ENCODE measurements around the gene NPSR1.
"Not testable (repeated sequence)": the region's sequence is repeated elsewhere in the genome, so short reads cannot be mapped to it uniquely, and the experiment has no call there.

Gene NPSR1

DNA sequence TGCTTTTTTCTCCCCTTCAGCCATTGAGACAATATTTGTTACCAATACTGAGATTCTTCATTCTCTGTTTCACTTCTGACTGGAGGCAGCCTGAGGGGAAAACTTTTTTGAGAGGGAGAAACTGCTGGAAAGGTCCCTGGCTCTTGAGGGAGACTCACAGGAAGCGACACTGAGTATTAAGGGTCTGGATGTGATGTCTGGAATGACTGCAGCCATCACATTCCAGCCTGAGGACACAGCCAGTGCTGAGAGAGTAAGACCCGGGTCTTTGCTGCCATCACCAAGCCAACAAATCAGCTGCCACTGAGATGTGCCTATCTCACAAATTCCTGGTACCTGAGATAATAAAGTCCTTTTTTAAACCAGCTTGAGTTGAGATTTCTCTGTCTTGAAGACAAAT is 221.9 kb downstream of the NPSR1 start:
- no peaks in the 10 kb centered on the region for H3K36me3 ChIP-seq (ENCODE audit: control insufficient read depth, insufficient read depth, low read length, severe bottlenecking)
- no peak for DNase-seq (ENCODE audit: low read depth)
- H3K9me3 ChIP-seq (ENCODE audit: control insufficient read depth, low read length), result peaks cover 31% of the 10 kb centered on the region
- H3K4me1 ChIP-seq (ENCODE audit: control insufficient read depth, insufficient read depth, low read length), result no peaks in the 10 kb centered on the region
- H3K9ac ChIP-seq (ENCODE audit: low read length), result no peak overlapping the region
- H3K27me3 ChIP-seq (replicated peaks; ENCODE audit: control insufficient read depth, insufficient read depth, low read length), result no peaks in the 10 kb centered on the region
- no peak overlapping the region for H3K4me3 ChIP-seq (ENCODE audit: low read length)

DNA sequence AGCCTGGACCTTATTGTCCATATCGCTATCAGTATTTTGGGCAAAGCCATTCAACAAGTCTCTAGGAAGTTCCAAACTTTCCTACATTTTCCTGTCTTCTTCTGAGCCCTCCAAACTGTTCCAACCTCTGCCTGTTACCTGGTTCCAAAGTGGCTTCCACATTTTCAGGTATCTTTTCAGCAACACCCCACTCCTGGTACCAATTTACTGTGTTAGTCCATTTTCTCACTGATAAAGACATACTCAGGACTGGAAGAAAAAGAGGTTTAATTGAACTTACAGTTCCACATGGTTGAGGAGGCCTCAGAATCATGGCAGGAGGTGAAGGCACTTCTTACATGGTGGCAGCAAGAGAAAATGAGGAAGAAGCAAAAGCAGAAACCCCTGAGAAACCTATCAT is 225.8 kb downstream of the NPSR1 start:
- H3K9ac ChIP-seq (ENCODE audit: low read length); H3K4me1 ChIP-seq (ENCODE audit: control insufficient read depth, insufficient read depth, low read length); DNase-seq (ENCODE audit: low read depth); H3K4me3 ChIP-seq (ENCODE audit: low read length); H3K36me3 ChIP-seq (ENCODE audit: control insufficient read depth, insufficient read depth, low read length, severe bottlenecking): not testable (repeated sequence)
- peaks cover 21% of the 10 kb centered on the region for H3K27me3 ChIP-seq (replicated peaks; ENCODE audit: control insufficient read depth, insufficient read depth, low read length)
- H3K9me3 ChIP-seq (ENCODE audit: control insufficient read depth, low read length), result peaks cover 38% of the 10 kb centered on the region

DNA sequence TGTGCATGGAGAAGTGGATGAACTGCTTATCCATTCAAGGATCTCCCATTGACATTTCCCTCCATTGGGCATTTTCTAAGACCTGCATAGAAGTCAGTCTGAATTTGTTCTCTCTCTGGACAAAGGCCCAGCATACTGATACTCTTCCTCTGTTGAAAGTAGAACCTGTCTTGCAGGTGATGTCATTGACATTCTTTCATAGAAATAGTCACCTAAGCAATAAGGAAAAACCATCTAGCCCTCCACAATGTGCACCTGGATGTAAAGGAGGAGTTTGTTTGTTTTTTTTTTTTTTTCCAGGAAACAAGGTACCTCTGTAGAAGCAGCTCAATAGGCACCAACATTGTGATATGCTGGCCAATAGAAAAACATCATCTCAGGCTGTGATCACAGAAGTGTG is 228.8 kb downstream of the NPSR1 start:
- H3K27me3 ChIP-seq (replicated peaks; ENCODE audit: control insufficient read depth, insufficient read depth, low read length), result peaks cover 24% of the 10 kb centered on the region
- DNase-seq (ENCODE audit: low read depth), result no peak
- peaks cover 2% of the 10 kb centered on the region for H3K4me1 ChIP-seq (ENCODE audit: control insufficient read depth, insufficient read depth, low read length)
- H3K9ac ChIP-seq (ENCODE audit: low read length), result no peak overlapping the region
- H3K9me3 ChIP-seq (ENCODE audit: control insufficient read depth, low read length), result peaks cover 36% of the 10 kb centered on the region
- H3K4me3 ChIP-seq (ENCODE audit: low read length), result no peak overlapping the region
- no peaks in the 10 kb centered on the region for H3K36me3 ChIP-seq (ENCODE audit: control insufficient read depth, insufficient read depth, low read length, severe bottlenecking)

DNA sequence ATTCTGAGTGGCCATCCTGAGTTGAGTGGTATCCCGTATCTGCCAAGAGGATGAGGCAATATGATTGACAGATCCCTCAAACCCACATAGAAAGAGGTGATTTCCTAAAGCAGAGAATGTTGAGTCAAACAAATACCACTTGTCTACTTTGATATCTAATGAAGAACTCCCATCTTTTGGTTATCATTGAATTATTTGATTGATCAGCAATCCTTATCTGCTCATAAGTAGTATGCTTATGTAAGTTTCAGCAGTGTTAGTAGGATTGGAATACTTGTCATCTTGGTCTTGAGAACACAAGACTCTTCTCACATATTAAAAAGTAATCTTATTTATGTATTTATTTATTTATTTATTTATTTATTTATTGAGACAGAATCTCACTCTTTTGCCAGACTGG is 231.9 kb downstream of the NPSR1 start:
- DNase-seq (ENCODE audit: low read depth), result no peak
- Histone ChIP-seq H3K9ac (ENCODE audit: low read length) (no peak overlapping the region), H3K27me3 (replicated peaks; ENCODE audit: control insufficient read depth, insufficient read depth, low read length) (peaks cover 24% of the 10 kb centered on the region), H3K4me3 (ENCODE audit: low read length) (no peak overlapping the region), H3K4me1 (ENCODE audit: control insufficient read depth, insufficient read depth, low read length) (peaks cover 2% of the 10 kb centered on the region), H3K9me3 (ENCODE audit: control insufficient read depth, low read length) (peaks cover 11% of the 10 kb centered on the region), H3K36me3 (ENCODE audit: control insufficient read depth, insufficient read depth, low read length, severe bottlenecking) (no peaks in the 10 kb centered on the region)

DNA sequence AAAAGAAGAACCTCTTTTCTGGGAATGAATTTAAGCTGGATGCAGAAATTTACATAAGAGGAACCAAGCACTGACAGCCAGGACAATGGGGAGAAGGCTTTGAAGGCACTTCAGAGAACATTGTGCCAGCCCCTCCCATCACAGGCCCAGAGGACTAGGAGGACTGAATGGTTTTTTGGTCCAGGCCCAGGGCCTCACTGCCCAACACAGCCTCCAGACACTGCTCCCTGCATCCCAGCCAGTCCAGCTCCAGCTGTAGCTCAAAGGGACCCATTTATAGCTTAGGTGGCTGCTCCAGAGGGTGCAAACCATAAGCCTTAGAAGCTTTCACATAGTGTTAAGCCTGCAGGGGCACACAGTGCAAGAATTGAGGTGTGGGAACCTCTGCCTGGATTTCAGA is 237.2 kb downstream of the NPSR1 start:
- peaks cover 2% of the 10 kb centered on the region for H3K4me1 ChIP-seq (ENCODE audit: control insufficient read depth, insufficient read depth, low read length)
- H3K9me3 ChIP-seq (ENCODE audit: control insufficient read depth, low read length), result peaks cover 15% of the 10 kb centered on the region
- no peaks in the 10 kb centered on the region for H3K36me3 ChIP-seq (ENCODE audit: control insufficient read depth, insufficient read depth, low read length, severe bottlenecking)
- no peak overlapping the region for H3K4me3 ChIP-seq (ENCODE audit: low read length)
- H3K27me3 ChIP-seq (replicated peaks; ENCODE audit: control insufficient read depth, insufficient read depth, low read length), result peaks cover 7% of the 10 kb centered on the region
- DNase-seq (ENCODE audit: low read depth), result no peak
- no peak overlapping the region for H3K9ac ChIP-seq (ENCODE audit: low read length)
